GM12878 (cell line): ENCODE data around the gene DTD1. TPM values are rescaled to one million over a fixed set of nuclear protein-coding genes. Genes with fewer than 3 reads are reported as not detected.

ENCODE experiments used
- CEBPB ChIP-seq, 2 experiments: fragments of 150-350 bp in 1 of 2; IDR thresholded peaks; 2 replicates each; pipeline ENCODE4 v1.6.1; 2012 to 2014; ENCODE audit warnings: low read depth in 2 of 2, low read length in 2 of 2, borderline replicate concordance in 1 of 2, inconsistent platforms in 1 of 2
- CREM ChIP-seq: IDR thresholded peaks from 2 replicates; pipeline ENCODE4 v1.6.1; 2014; ENCODE audit warnings: antibody characterized with exemption, low read depth
- EED ChIP-seq: sonication (generic); IDR thresholded peaks from 2 replicates; pipeline ENCODE4 v1.6.1; 2016; ENCODE audit warnings: antibody characterized with exemption, low read depth
- GABPA ChIP-seq: IDR thresholded peaks from 2 replicates; pipeline ENCODE4 v1.6.1; 2014; ENCODE audit warnings: antibody characterized with exemption, low read depth, mild to moderate bottlenecking, inconsistent platforms
- HDAC2 ChIP-seq: fragments of 200-600 bp; sonication (generic); IDR thresholded peaks from 2 replicates; pipeline ENCODE4 v1.6.1; 2017
- IRF4 ChIP-seq: IDR thresholded peaks from 2 replicates; pipeline ENCODE4 v1.6.1; 2011; ENCODE audit warnings: low read depth, low read length
- MEF2B ChIP-seq: fragments of 450-650 bp; IDR thresholded peaks from 2 replicates; pipeline ENCODE4 v1.6.1; 2018; ENCODE audit warnings: mild to moderate bottlenecking, moderate library complexity; ENCODE audit not compliant: partially characterized antibody, poor library complexity, severe bottlenecking
- MXI1 ChIP-seq: fragments of 150-350 bp; IDR thresholded peaks from 2 replicates; pipeline ENCODE4 v1.6.1; 2011; ENCODE audit warnings: low read depth, mild to moderate bottlenecking, inconsistent platforms, low read length, improper control_type of control experiment
- NFIC ChIP-seq: IDR thresholded peaks from 2 replicates; pipeline ENCODE4 v1.6.1; 2012; ENCODE audit warnings: low read depth, mild to moderate bottlenecking, inconsistent platforms, low read length, moderate library complexity
- NR2C1 ChIP-seq: fragments of 450-650 bp; IDR thresholded peaks from 2 replicates; pipeline ENCODE4 v1.6.1; 2017; ENCODE audit warnings: antibody characterized with exemption, mild to moderate bottlenecking, moderate library complexity
- POLR2AphosphoS2 ChIP-seq: IDR thresholded peaks from 2 replicates; pipeline ENCODE4 v1.6.1; 2011; ENCODE audit warnings: low read depth, mild to moderate bottlenecking, low read length, improper control_type of control experiment, moderate library complexity
- POLR2AphosphoS5 ChIP-seq: IDR thresholded peaks from 2 replicates; pipeline ENCODE4 v1.6.1; 2011; ENCODE audit warnings: mild to moderate bottlenecking, low read length, inconsistent platforms
- RELA ChIP-seq: fragments of 450-650 bp; IDR thresholded peaks from 2 replicates; pipeline ENCODE4 v1.8.0; 2014; ENCODE audit warnings: borderline replicate concordance; ENCODE audit not compliant: partially characterized antibody
- RUNX3 ChIP-seq: IDR thresholded peaks from 2 replicates; pipeline ENCODE4 v1.6.1; 2012; ENCODE audit warnings: low read length, inconsistent platforms
- SIN3A ChIP-seq: IDR thresholded peaks from 2 replicates; pipeline ENCODE4 v1.6.1; 2012; ENCODE audit warnings: low read depth, low read length, improper control_type of control experiment
- SIX5 ChIP-seq: IDR thresholded peaks from 2 replicates; pipeline ENCODE4 v1.6.1; 2011; ENCODE audit warnings: mild to moderate bottlenecking, low read depth, low read length, moderate library complexity; ENCODE audit not compliant: severe bottlenecking
- SMAD5 ChIP-seq: IDR thresholded peaks from 2 replicates; pipeline ENCODE4 v1.6.1; 2016; ENCODE audit warnings: antibody characterized with exemption, low read depth
- SRF ChIP-seq, 2 experiments: IDR thresholded peaks; 2 replicates each; pipeline ENCODE4 v1.6.1; 2011; ENCODE audit warnings: low read depth in 2 of 2, low read length in 2 of 2, mild to moderate bottlenecking in 1 of 2, moderate library complexity in 1 of 2
- TCF7 ChIP-seq: IDR thresholded peaks from 2 replicates; pipeline ENCODE4 v1.6.1; 2014; ENCODE audit warnings: antibody characterized with exemption, borderline replicate concordance
- ZZZ3 ChIP-seq: IDR thresholded peaks from 2 replicates; pipeline ENCODE4 v1.6.1; 2011; ENCODE audit warnings: low read depth; ENCODE audit not compliant: control insufficient read depth, insufficient read length
- polyA plus RNA-seq, 11 experiments: library from polyadenylated mRNA; depleted of rRNA in 4 of 11; unstranded in 6 of 11; stranded (reverse) in 5 of 11; fragments of >200 nt; fragmentation: Nextera tagmentation in 4 of 11; fragmentation: Illumina TruSeq in 1 of 11; extraction: Ambion mirVana in 4 of 11; extraction: Trizol in 1 of 11; gene quantifications; 1 replicate in 1 of 11; 2 replicates in 10 of 11; pipeline versions ENCODE4 v1.2.1 to v1.2.3, GENCODE V29; 2011 to 2016; ENCODE audit warnings: inconsistent platforms in 2 of 11, missing spikeins in 2 of 11, low read depth in 1 of 11
- total RNA-seq, 4 experiments: library from RNA; depleted of rRNA in 3 of 4; stranded (reverse); fragments of >200 nt in 3 of 4; fragmentation: Illumina TruSeq in 1 of 4; extraction: Trizol in 1 of 4; gene quantifications; 2 replicates each; pipeline versions ENCODE4 v1.2.1 to v1.2.3, GENCODE V29; 2013 to 2021
- TF ChIP-seq, protein P1 (sequence below): IDR thresholded peaks from 2 replicates; pipeline ENCODE4 v1.6.1; 2011; ENCODE audit warnings: borderline replicate concordance, low read depth, mild to moderate bottlenecking, moderate library complexity, mixed read lengths, low read length; ENCODE audit not compliant: insufficient read depth; ENCODE audit errors: extremely low read length
- TF ChIP-seq, protein P2 (sequence below): fragments of 450-650 bp; IDR thresholded peaks from 2 replicates; pipeline ENCODE4 v1.6.1; 2017; ENCODE audit warnings: borderline replicate concordance
- TF ChIP-seq, protein P3 (sequence below): fragments of 450-650 bp; IDR thresholded peaks from 2 replicates; pipeline ENCODE4 v1.6.1; 2018; ENCODE audit warnings: mild to moderate bottlenecking, low read depth, moderate library complexity; ENCODE audit not compliant: partially characterized antibody
- TF ChIP-seq, protein P4 (sequence below): fragments of 450-650 bp; IDR thresholded peaks from 2 replicates; pipeline ENCODE4 v1.6.1; 2016; ENCODE audit warnings: mild to moderate bottlenecking

Gene DTD1
- total and polyA plus RNA-seq, 10 of the 15 experiments (the other 5 are each of a cell fraction or from before 2014, with no cell fraction given) = 24.3 to 99.8 (median 63.3) TPM

DNA sequence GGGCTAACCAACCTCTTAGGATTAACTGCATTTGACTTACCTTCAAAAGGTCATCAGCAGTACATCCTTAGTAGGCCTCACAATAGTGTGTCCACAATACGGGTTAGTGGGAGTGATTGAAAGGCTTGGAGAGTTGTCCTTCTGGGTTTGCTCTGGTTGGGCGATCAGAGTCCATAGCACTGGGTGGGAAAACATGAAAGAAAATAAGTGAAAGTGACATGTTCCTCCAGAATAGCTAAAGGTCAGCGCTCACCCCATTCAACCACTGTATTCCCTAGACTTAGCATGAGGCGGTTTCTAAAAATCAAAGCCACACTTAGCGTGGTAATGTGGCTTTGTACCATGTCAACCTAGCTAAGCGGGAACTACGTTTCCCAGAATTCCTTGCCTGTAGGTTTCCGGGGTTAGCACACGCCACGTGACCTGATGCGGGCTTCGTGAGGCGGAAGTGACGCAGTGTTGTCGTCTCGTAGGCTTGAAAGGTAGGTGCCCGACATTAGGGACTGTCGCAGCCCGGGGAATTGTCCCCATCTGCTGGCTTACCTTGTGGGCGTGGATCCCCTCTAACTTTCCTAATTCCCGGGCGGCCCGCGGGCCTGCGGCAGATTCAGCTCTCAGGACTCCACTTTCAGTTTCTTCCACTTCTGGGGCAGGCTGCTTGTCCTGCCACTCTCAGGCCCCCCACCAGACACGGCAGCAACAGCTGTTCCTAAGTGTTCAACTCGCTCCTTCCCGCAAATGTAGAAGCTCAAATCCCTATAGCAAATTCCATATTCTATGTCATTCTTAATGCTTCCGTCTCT, 206.0 kb downstream of the DTD1 start (continued):
- TF ChIP-seq CEBPB (IDR thresholded peaks at IDR 0.05; ENCODE audit: borderline replicate concordance in 1 of 2, low read depth in 2 of 2, low read length in 2 of 2) (no peak), RELA (peak; percentile 94), CREM (peak; percentile 97), SIN3A (0 out of 2 replicates have a peak, but pooled peaks have one; percentile 49), NFIC (no peak), ZZZ3 (no peak), MXI1 (no peak), HDAC2 (no peak), SIX5 (peak; percentile 90), IRF4 (no peak), POLR2AphosphoS2 (peak; percentile 87), SRF (IDR thresholded peaks at IDR 0.05; ENCODE audit: low read depth in 2 of 2, low read length in 2 of 2) (no peak), NR2C1 (peak; percentile 95), EED (peak; percentile 37; the same call in 1 of the 2 replicates), GABPA (peak; percentile 95), MEF2B (no peak), SMAD5 (peak; percentile 66; the same call in 1 of the 2 replicates), POLR2AphosphoS5 (peak; percentile 93), RUNX3 (peak; percentile 30), TCF7 (no peak)
- TF ChIP-seq, protein P1, sequence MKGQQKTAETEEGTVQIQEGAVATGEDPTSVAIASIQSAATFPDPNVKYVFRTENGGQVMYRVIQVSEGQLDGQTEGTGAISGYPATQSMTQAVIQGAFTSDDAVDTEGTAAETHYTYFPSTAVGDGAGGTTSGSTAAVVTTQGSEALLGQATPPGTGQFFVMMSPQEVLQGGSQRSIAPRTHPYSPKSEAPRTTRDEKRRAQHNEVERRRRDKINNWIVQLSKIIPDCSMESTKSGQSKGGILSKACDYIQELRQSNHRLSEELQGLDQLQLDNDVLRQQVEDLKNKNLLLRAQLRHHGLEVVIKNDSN = peak; percentile 98
- TF ChIP-seq, protein P2, sequence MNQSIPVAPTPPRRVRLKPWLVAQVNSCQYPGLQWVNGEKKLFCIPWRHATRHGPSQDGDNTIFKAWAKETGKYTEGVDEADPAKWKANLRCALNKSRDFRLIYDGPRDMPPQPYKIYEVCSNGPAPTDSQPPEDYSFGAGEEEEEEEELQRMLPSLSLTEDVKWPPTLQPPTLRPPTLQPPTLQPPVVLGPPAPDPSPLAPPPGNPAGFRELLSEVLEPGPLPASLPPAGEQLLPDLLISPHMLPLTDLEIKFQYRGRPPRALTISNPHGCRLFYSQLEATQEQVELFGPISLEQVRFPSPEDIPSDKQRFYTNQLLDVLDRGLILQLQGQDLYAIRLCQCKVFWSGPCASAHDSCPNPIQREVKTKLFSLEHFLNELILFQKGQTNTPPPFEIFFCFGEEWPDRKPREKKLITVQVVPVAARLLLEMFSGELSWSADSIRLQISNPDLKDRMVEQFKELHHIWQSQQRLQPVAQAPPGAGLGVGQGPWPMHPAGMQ = no peak
- TF ChIP-seq, protein P3, sequence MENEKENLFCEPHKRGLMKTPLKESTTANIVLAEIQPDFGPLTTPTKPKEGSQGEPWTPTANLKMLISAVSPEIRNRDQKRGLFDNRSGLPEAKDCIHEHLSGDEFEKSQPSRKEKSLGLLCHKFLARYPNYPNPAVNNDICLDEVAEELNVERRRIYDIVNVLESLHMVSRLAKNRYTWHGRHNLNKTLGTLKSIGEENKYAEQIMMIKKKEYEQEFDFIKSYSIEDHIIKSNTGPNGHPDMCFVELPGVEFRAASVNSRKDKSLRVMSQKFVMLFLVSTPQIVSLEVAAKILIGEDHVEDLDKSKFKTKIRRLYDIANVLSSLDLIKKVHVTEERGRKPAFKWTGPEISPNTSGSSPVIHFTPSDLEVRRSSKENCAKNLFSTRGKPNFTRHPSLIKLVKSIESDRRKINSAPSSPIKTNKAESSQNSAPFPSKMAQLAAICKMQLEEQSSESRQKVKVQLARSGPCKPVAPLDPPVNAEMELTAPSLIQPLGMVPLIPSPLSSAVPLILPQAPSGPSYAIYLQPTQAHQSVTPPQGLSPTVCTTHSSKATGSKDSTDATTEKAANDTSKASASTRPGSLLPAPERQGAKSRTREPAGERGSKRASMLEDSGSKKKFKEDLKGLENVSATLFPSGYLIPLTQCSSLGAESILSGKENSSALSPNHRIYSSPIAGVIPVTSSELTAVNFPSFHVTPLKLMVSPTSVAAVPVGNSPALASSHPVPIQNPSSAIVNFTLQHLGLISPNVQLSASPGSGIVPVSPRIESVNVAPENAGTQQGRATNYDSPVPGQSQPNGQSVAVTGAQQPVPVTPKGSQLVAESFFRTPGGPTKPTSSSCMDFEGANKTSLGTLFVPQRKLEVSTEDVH = peak; percentile 39
- TF ChIP-seq, protein P4, sequence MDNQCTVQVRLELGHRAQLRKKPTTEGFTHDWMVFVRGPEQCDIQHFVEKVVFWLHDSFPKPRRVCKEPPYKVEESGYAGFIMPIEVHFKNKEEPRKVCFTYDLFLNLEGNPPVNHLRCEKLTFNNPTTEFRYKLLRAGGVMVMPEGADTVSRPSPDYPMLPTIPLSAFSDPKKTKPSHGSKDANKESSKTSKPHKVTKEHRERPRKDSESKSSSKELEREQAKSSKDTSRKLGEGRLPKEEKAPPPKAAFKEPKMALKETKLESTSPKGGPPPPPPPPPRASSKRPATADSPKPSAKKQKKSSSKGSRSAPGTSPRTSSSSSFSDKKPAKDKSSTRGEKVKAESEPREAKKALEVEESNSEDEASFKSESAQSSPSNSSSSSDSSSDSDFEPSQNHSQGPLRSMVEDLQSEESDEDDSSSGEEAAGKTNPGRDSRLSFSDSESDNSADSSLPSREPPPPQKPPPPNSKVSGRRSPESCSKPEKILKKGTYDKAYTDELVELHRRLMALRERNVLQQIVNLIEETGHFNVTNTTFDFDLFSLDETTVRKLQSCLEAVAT = peak; percentile 71
